ENCODE results near the gene CFAP100. TPM values are rescaled to one million over a fixed set of nuclear protein-coding genes. Genes with fewer than 3 reads are reported as not detected.

The CFAP100 gene
- total and polyA plus RNA-seq, 10 of the 15 experiments (the other 5 are each of a cell fraction or from before 2014, with no cell fraction given): 0.04 to 0.27 TPM; not detected in 8

- TF ChIP-seq RB1 (IDR thresholded peaks at IDR 0.05; ENCODE audit: borderline replicate concordance): no peak
- no peak for TF ChIP-seq BACH1 (IDR thresholded peaks at IDR 0.05; ENCODE audit: borderline replicate concordance)
- TF ChIP-seq NFYA (IDR thresholded peaks at IDR 0.05; ENCODE audit: borderline replicate concordance, low read depth, low read length): no peak
- TF ChIP-seq CUX1 (IDR thresholded peaks at IDR 0.05; ENCODE audit: insufficient replicate concordance, low read depth, low read length): no peak
- TF ChIP-seq FOXK2 (IDR thresholded peaks at IDR 0.05): no peak
- no peak for TF ChIP-seq ZNF274 (IDR thresholded peaks at IDR 0.05; ENCODE audit: insufficient read depth, insufficient read length)
- no peak for TF ChIP-seq RCOR1 (conservative IDR thresholded peaks at IDR 0.05; ENCODE audit: low read depth, low read length)
- no peak for TF ChIP-seq SKIL (IDR thresholded peaks at IDR 0.05; ENCODE audit: low read depth, poor library complexity, severe bottlenecking)
- no peak for TF ChIP-seq KAT2A (conservative IDR thresholded peaks at IDR 0.05; ENCODE audit: control insufficient read depth, low read depth, low read length)
These were observed 51.6 kb downstream of the CFAP100 start (continued) for GRCh38 chr3:126446301-126446700.

Data from GM12878 (cell line).